Measurements from ENCODE around the gene FDXACB1.
"Not testable (repeated sequence)": the region's sequence is repeated elsewhere in the genome, so short reads cannot be mapped to it uniquely, and the experiment has no call there.

FDXACB1 gene

GRCh38 chr11:111908639-111909305 lies 29.8 kb upstream of the FDXACB1 start:
- no peak for DNase-seq

DNA sequence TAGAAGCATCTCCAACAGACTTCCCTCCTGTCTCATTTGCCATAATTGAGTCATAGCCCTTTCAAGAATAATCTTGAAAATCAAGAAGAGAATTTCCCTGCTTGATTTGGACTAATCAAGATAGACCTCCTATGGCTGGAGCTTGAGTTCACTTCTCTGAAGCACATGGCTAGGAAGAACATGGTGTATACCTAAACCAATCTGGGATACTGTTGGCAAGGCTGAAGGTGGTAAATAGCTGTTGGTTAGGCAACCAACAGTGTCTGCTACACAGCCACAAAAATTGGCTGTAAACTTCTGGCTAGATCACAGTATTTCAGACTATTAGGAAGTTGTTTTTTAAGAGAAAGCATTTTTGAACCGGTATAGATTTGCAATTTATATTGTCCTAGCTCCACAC lies 27.7 kb upstream of the FDXACB1 start:
- DNase-seq: no peak

DNA sequence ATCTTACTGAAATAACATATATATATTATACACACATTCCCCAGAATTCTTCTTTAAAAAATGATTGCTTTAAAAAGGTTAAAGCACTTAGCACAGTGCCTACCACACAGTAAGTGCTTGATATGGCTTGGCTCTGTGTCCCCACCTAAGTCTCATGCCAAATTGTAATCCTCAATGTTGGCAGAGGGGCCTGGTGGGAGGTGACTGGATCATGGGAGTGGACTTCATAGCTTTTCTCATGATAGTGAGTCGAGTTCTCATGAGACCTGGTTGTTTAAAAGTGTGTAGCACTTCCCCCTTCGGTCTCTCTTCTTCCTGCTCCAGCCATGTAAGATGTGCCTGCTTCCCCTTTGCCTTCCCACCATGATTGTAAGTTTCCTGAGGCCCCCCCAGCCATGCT lies 26.4 kb upstream of the FDXACB1 start:
- DNase-seq: no peak

DNA sequence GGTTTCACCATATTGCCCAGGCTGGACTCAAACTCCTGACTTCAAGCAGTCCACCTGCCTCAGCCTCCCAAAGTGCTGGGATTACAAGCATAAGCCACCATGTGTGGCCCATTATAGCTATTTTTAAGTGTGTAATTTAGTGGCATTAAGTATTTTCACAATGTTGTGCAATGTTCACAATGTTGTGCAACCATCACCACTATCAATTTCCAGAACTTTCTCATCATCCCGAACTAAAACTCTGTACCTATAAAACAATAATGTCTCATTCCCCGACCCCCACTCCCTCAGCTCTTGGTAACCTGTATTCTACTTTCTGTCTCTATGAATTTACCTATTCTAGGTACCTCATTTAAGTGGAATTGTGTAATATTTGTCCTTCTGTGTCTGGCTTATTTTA lies 7.9 kb upstream of the FDXACB1 start:
- no peak for DNase-seq

DNA sequence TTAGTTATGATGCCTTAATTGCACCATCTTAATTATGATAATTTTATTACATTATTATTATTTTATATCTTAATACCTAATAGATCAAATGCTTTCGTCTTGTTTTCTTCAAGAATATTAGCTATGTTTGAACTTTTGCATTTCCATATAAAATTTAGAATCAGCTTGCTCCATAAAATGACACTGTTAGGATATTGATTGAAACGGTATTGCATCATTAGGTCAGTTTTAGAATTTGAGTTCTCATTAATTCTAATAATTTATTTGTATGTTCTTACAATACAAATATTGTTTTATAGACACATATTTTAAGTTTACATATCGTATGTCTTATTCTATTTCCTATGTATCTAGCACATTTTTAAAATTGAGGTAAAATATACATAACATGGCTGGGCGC lies 7.1 kb upstream of the FDXACB1 start:
- DNase-seq: no peak

- DNase-seq: not testable (repeated sequence)
These were observed 6.1 kb upstream of the FDXACB1 start for GRCh38 chr11:111885053-111885452.

- DNase-seq: no peak
These were observed 3.2 kb upstream of the FDXACB1 start for GRCh38 chr11:111882202-111882601.

GRCh38 chr11:111879637-111879960 lies 634 bp upstream of the FDXACB1 start:
- no peak for DNase-seq

DNA sequence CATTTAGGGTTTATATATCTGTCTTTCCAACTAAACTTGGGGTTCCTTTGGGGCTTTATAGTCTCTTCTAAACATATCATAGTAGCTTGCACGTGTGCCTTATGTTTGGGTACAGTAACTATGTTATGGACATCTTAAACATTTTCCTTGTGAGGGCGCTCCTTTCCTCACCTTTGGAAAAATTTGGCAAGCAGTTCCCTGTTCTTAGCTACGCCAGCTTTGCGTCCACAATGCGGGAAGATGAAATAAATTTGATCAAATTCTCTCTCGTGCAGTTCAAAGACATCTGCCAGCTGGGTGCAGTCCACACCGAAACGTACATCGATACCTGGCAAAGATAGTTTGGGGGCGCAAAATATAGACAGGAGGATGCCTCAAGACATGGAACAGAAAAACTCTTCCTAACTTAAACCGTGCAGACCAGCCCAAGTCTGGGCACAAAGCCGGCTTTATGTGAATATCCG lies 548 bp downstream of the FDXACB1 start:
- DNase-seq: no peak

GRCh38 chr11:111871693-111872161 lies 7.2 kb downstream of the FDXACB1 start:
- DNase-seq: no peak

- DNase-seq: peak; percentile 87
These were observed 7.9 kb downstream of the FDXACB1 start, which contains the start of gene ALG9 for GRCh38 chr11:111870886-111871692. Gene ALG9 (minus strand): TSS chr11:111871581. CDS start chr11:111871482, 99 bp downstream.

DNA sequence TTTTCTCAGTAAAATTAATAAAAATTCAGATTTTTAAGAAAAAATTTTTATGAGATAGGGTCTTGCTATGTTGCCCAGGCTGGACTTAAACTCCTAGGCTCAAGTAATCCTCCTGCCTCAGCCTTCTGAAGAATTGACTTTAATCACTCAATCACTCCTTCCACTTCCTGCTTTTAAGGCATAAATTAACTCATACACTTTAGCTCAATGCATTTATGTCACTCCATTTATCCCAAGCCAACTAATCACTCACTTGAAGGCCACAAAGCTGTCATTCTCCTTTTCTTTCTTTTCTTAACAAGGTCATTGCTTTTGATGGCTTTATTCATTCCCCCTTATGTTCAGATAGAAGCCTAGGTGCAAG lies 8.5 kb downstream of the FDXACB1 start:
- DNase-seq: no peak

DNA sequence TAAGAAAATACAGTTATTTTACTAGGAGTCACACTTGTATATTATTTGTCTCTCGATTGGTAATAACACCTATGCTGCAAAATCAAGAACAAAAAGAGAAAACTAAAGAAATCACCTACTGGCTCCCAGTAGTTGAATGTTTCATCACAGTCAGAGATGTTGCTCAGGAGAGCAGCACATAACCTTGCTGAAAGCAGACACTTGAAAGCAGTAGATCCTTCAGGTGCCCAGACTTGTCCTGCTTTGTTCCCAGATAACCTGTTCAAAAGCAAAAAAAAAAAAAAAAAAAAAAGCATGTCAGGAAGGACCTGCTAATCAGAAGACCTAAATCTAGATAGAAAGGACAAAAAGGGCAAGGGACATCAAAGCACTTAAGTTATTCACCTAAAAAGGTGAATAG lies 8.9 kb downstream of the FDXACB1 start:
- DNase-seq: no peak

GRCh38 chr11:111860257-111860656 lies 18.7 kb downstream of the FDXACB1 start:
- DNase-seq: no peak

DNA sequence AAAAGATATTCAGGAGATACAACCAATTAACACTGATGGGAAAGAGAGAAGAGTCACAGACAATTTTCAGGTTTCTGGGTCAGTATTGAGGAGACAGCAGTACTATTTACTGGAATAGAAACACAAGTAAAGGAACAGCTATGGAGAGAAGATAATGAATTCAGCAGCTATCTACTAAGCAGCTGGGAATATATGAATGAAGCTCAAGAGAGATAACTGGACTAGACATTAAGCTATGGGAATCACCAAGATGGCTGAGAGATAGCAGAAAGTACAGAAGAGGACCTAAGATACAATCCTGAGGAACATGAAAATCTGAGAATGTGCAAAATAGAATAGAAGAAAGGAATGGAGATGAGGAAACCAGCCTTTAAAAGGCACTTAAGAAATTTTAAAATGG lies 23.5 kb downstream of the FDXACB1 start:
- DNase-seq: no peak

DNA sequence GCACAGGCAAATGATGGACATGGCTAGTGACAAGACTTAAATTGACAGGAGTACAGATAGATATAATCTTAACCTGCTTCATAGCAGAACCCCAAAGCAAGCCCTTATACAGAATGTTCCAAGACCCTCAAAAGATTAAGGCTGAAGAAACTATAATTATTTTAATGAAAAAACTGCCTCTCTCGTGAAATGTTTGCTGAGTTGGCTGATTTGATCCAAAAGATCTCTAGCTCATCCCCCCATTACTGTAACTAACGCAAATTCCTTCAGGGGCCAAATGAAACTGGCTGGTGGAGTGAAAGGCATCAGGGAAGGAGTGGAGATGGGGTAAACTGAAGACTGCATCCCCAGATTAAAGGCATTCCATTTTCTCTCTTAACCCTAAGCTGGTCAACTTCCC lies 26.9 kb downstream of the FDXACB1 start:
- DNase-seq: no peak

DNA sequence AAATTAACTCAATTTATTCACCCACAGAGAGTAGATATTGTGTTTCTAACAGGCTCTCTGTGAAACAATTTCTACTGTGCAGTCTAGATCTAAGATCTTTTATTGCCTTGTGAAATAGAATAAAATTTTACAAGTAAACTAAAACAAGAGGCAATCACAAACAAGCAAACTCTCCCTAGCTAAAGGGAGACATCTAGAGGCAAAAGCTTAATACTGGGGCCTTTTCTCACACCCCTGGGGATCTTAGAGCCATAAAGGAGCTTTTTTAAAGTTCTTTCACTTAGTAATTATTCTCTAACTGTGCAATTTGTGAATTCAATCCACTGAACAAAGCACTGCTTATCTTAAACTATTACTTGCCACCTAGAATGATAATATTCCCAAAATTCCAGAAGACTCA lies 27.3 kb downstream of the FDXACB1 start:
- DNase-seq: no peak

GRCh38 chr11:111851067-111851466 lies 27.9 kb downstream of the FDXACB1 start:
- DNase-seq: no peak

DNA sequence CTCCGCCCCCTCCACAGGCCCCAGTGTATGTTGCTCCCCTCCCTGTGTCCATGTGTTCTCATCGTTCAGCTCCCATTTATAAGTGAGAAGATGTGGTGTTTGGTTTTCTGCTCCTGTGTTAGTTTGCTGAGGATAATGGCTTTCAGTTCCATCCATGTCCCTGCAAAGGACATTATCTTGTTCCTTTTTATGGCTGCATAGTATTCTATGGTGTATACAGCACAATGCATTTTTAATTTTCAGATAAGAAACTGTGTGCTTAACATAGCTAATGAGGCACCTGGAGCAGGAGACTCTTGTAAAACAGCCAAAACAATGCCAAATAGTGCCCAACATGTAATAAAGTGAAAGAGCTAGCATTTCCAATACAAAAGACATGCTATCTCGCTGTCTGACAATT lies 29.3 kb downstream of the FDXACB1 start:
- DNase-seq: no peak

DNA sequence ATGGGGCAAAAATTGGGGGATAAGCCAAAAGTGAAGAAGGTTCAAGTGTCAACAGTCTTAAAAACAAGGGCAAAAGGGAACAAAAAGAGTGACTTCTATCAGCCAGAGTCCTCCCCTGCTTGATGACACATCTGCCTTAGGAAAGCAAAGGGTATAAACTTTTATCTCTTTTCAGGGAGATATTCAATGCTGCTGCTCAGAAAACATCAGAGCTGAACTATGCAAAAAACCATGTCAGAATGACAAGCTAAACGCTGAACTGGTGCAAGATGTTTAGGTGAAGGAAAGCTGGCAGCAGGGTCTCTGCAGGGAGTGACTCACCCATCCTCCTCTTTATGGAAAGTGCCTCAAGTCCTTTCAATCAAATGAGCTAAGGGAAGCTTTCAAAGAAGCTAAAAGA lies 32.3 kb downstream of the FDXACB1 start:
- no peak for DNase-seq

DNA sequence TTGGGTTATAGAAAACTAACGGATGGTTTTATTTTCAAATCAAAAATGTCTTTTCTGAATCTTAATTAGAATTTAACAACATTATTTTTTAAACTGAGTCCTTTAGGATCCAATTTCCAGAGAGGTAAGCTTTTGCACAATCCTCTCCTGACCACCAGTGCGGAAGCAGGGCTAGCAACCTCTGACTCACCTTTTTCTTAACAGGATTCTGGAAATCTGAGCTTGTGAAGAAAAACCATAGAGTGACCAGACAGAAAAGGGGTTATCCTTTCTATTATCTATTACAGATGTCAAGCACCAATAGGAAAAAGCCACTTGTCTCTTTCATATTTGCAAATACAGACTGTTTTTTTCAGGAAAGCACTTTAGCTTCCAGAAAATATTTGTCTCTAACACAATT lies 32.9 kb downstream of the FDXACB1 start:
- no peak for DNase-seq

- DNase-seq: no peak
These were observed 33.5 kb downstream of the FDXACB1 start for GRCh38 chr11:111845276-111846028.

- DNase-seq: no peak
These were observed 35.3 kb downstream of the FDXACB1 start for GRCh38 chr11:111843661-111844060.

Data from activated CD4-positive, alpha-beta T cell treated with anti-CD3 and anti-CD28 coated beads, Interleukin-2, amount 50 U/mL, for 16 hours (primary cell).